GM18520 (cell line): ENCODE data around the gene ZSCAN5B.
"Not testable (repeated sequence)": the region's sequence is repeated elsewhere in the genome, so short reads cannot be mapped to it uniquely, and the experiment has no call there.

Source experiments
- ATAC-seq: cut with Tn5 transposase; IDR thresholded peaks from one replicate; pipeline ENCODE4 v1.9.1; 2021; ENCODE audit not compliant: unreplicated experiment

The ZSCAN5B gene

GRCh38 chr19:56176881-56177280, 20.7 kb downstream of the ZSCAN5B start:
- ATAC-seq: no peak

- not testable (repeated sequence) for ATAC-seq
Measured at GRCh38 chr19:56176310-56176709, 21.3 kb downstream of the ZSCAN5B start.

- ATAC-seq: not testable (repeated sequence)
Measured at GRCh38 chr19:56175861-56176307, 21.7 kb downstream of the ZSCAN5B start, which contains the start of gene GALP. Gene GALP, plus strand, starts transcription at chr19:56176008. Its CDS starts 1,101 bp downstream, at chr19:56177109.

GRCh38 chr19:56174550-56174949, 23.0 kb downstream of the ZSCAN5B start:
- ATAC-seq: no peak

- no peak for ATAC-seq
Measured at GRCh38 chr19:56174086-56174485, 23.5 kb downstream of the ZSCAN5B start.

- no peak for ATAC-seq
Measured at GRCh38 chr19:56170261-56170660, 27.3 kb downstream of the ZSCAN5B start.

- no peak for ATAC-seq
Measured at GRCh38 chr19:56167064-56167578, 30.5 kb downstream of the ZSCAN5B start.

GRCh38 chr19:56163097-56163496, 34.5 kb downstream of the ZSCAN5B start:
- no peak for ATAC-seq

GRCh38 chr19:56162258-56162657, 35.3 kb downstream of the ZSCAN5B start:
- ATAC-seq: no peak

GRCh38 chr19:56161534-56161933, 36.0 kb downstream of the ZSCAN5B start:
- ATAC-seq: no peak

- no peak for ATAC-seq
Measured at GRCh38 chr19:56159622-56160271, 37.8 kb downstream of the ZSCAN5B start.

GRCh38 chr19:56159009-56159559, 38.5 kb downstream of the ZSCAN5B start:
- ATAC-seq: no peak

GRCh38 chr19:56158170-56158757, 39.3 kb downstream of the ZSCAN5B start:
- no peak for ATAC-seq

- no peak for ATAC-seq
Measured at GRCh38 chr19:56156768-56157167, 40.8 kb downstream of the ZSCAN5B start.

GRCh38 chr19:56155124-56155687, 42.4 kb downstream of the ZSCAN5B start:
- ATAC-seq: no peak

- no peak for ATAC-seq
Measured at GRCh38 chr19:56153507-56153906, 44.1 kb downstream of the ZSCAN5B start.

GRCh38 chr19:56152644-56153043, 44.9 kb downstream of the ZSCAN5B start:
- no peak for ATAC-seq

- ATAC-seq: no peak
Measured at GRCh38 chr19:56150358-56150757, 47.2 kb downstream of the ZSCAN5B start.

GRCh38 chr19:56149656-56150038, 47.9 kb downstream of the ZSCAN5B start:
- ATAC-seq: no peak

- not testable (repeated sequence) for ATAC-seq
Measured at GRCh38 chr19:56148955-56149655, 48.5 kb downstream of the ZSCAN5B start.

- no peak for ATAC-seq
Measured at GRCh38 chr19:56148096-56148495, 49.5 kb downstream of the ZSCAN5B start.
